Globus pallidus (tissue), 1 donor: Measurements from ENCODE around the gene CALR3.
"Not testable (repeated sequence)": the region's sequence is repeated elsewhere in the genome, so short reads cannot be mapped to it uniquely, and the experiment has no call there.

Experiments used
- DNase-seq: peaks from one replicate; pipeline ENCODE4 v3.0.0-alpha.2; 2015; ENCODE audit warnings: low spot score

Gene CALR3

GRCh38 chr19:16495982-16496612 lies at the start of gene CALR3, which contains the start of gene C19orf44:
Gene CALR3, minus strand, starts transcription at chr19:16496167. Its CDS starts 38 bp downstream, at chr19:16496129.
Gene C19orf44, plus strand, starts transcription at chr19:16496394. Its CDS starts 4,399 bp downstream, at chr19:16500793.
- DNase-seq = peak; percentile 98

- no peak for DNase-seq
Measured at GRCh38 chr19:16544473-16545231, 48.7 kb upstream of the CALR3 start.

GRCh38 chr19:16543734-16544133 lies 47.8 kb upstream of the CALR3 start:
- DNase-seq = not testable (repeated sequence)

GRCh38 chr19:16542910-16543472 lies 47.0 kb upstream of the CALR3 start:
- no peak for DNase-seq

GRCh38 chr19:16542045-16542909 lies 46.3 kb upstream of the CALR3 start, which contains the start of gene CHERP:
Gene CHERP, minus strand, starts transcription at chr19:16542437. Its CDS starts 59 bp downstream, at chr19:16542378.
- peak; percentile 93 for DNase-seq

GRCh38 chr19:16541526-16542044 lies 45.6 kb upstream of the CALR3 start:
- no peak for DNase-seq

GRCh38 chr19:16540948-16541347 lies 45.0 kb upstream of the CALR3 start:
- DNase-seq = no peak

- DNase-seq = no peak
Measured at GRCh38 chr19:16537111-16537510, 41.1 kb upstream of the CALR3 start.

- no peak for DNase-seq
Measured at GRCh38 chr19:16536130-16536529, 40.2 kb upstream of the CALR3 start.

- no peak for DNase-seq
Measured at GRCh38 chr19:16535381-16535780, 39.4 kb upstream of the CALR3 start.

- DNase-seq = no peak
Measured at GRCh38 chr19:16532440-16533234, 36.7 kb upstream of the CALR3 start.

- DNase-seq = no peak
Measured at GRCh38 chr19:16531380-16531669, 35.4 kb upstream of the CALR3 start.

- DNase-seq = no peak
Measured at GRCh38 chr19:16530540-16531379, 34.8 kb upstream of the CALR3 start.

GRCh38 chr19:16529466-16530144 lies 33.6 kb upstream of the CALR3 start:
- DNase-seq = no peak

- DNase-seq = no peak
Measured at GRCh38 chr19:16527971-16528521, 32.1 kb upstream of the CALR3 start.

- DNase-seq = no peak
Measured at GRCh38 chr19:16527334-16527935, 31.5 kb upstream of the CALR3 start.

GRCh38 chr19:16525751-16526481 lies 29.9 kb upstream of the CALR3 start:
- DNase-seq = no peak
